ENCODE data around the gene PSG1.

The PSG1 gene

DNA sequence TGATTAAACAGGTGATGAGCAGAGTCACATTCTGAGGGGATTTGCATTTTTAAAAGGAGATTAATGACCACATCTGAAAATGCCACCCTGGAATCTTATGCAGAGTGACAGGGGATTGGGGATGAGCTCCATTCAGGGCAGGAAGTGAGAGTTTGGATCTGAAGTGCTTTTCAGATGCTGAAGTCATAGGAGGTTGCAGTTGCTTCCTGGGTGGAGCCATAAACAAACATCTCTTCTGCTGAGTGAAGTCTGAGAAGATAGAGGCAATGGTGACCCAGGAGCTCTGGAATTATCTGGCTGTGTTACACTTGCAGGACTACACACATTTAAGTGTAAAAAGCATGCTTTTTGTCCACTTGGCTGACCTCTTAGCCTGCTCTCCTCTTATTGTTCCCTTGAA, 62.6 kb downstream of the PSG1 start:
- DNase-seq: no peak
